Stimulated activated naive CD8-positive, alpha-beta T cell treated with anti-CD3 and anti-CD28 coated beads, Interleukin-15, amount 100 ng/mL, for 72 hours (primary cell): ENCODE measurements around the gene EGLN1.

ENCODE experiments used
- ATAC-seq: fragments of 150-1000 bp; cut with Tn5 transposase; 2 replicates; pipeline ENCODE4 v1.10.0; 2021; ENCODE audit warnings: mild to moderate bottlenecking, moderate library complexity
- DNase-seq, 2 donors: peaks; one replicate each; pipeline ENCODE4 v3.0.0; 2021 to 2022
- H3K27ac Mint-ChIP-seq, 2 donors: one replicate each; pipeline ENCODE4 v1.8.0; 2022; ENCODE audit warnings: mild to moderate bottlenecking in 2 of 2, mixed read lengths in 2 of 2, moderate library complexity in 2 of 2
- H3K27me3 Mint-ChIP-seq: one replicate; pipeline ENCODE4 v1.8.0; 2022; ENCODE audit warnings: mixed read lengths
- H3K4me1 Mint-ChIP-seq: one replicate; pipeline ENCODE4 v1.8.0; 2022; ENCODE audit warnings: mild to moderate bottlenecking, mixed read lengths
- H3K4me3 Mint-ChIP-seq, 2 donors: one replicate each; pipeline ENCODE4 v1.8.0; 2022; ENCODE audit warnings: mild to moderate bottlenecking in 2 of 2, mixed read lengths in 2 of 2, moderate library complexity in 1 of 2
- H3K9me3 Mint-ChIP-seq, 2 donors: one replicate each; pipeline ENCODE4 v1.8.0; 2022; ENCODE audit warnings: mixed read lengths in 2 of 2

Gene EGLN1

GRCh38 chr1:231393668-231394067, 28.4 kb downstream of the EGLN1 start:
- no peak overlapping the region for H3K4me3 Mint-ChIP-seq
- H3K27me3 Mint-ChIP-seq = no peaks in the 10 kb centered on the region
- no peaks in the 10 kb centered on the region for H3K9me3 Mint-ChIP-seq
- ATAC-seq (no peak), DNase-seq (no peak)
- peaks cover 53% of the 10 kb centered on the region for H3K4me1 Mint-ChIP-seq
- H3K27ac Mint-ChIP-seq = peak overlapping the region in 1 of 2 donors; percentile 5

GRCh38 chr1:231392389-231393131, 29.5 kb downstream of the EGLN1 start:
- H3K27ac Mint-ChIP-seq = no peak overlapping the region
- H3K4me1 Mint-ChIP-seq = peaks cover 59% of the 10 kb centered on the region
- DNase-seq (no peak), ATAC-seq (no peak)
- no peaks in the 10 kb centered on the region for H3K27me3 Mint-ChIP-seq
- H3K4me3 Mint-ChIP-seq = no peak overlapping the region
- H3K9me3 Mint-ChIP-seq = no peaks in the 10 kb centered on the region

- ATAC-seq (peak; percentile 86), DNase-seq (no peak)
- Mint-ChIP-seq H3K4me1 (peaks cover 41% of the 10 kb centered on the region), H3K27me3 (no peaks in the 10 kb centered on the region), H3K4me3 (peak overlapping the region in 1 of 2 donors; percentile 41), H3K27ac (no peak overlapping the region), H3K9me3 (no peaks in the 10 kb centered on the region)
Observed at GRCh38 chr1:231390071-231390470, 32.0 kb downstream of the EGLN1 start.

- Mint-ChIP-seq H3K4me1 (peaks cover 38% of the 10 kb centered on the region), H3K9me3 (no peaks in the 10 kb centered on the region), H3K4me3 (peak overlapping the region in 1 of 2 donors; percentile 7), H3K27me3 (no peaks in the 10 kb centered on the region), H3K27ac (peak overlapping the region in 1 of 2 donors; percentile 69)
- ATAC-seq (peak; percentile 87), DNase-seq (no peak)
Observed at GRCh38 chr1:231387770-231388669, 34.1 kb downstream of the EGLN1 start.

GRCh38 chr1:231386466-231386865, 35.6 kb downstream of the EGLN1 start:
- ATAC-seq = no peak
- no peak for DNase-seq

GRCh38 chr1:231385416-231385748, 36.7 kb downstream of the EGLN1 start:
- DNase-seq (no peak), ATAC-seq (no peak)
- Mint-ChIP-seq H3K9me3 (no peaks in the 10 kb centered on the region), H3K4me3 (no peak overlapping the region), H3K27me3 (no peaks in the 10 kb centered on the region), H3K27ac (no peak overlapping the region), H3K4me1 (peaks cover 24% of the 10 kb centered on the region)

More at GRCh38 chr1:231386466-231386865, 35.6 kb downstream of the EGLN1 start:
- Mint-ChIP-seq H3K9me3 (no peaks in the 10 kb centered on the region), H3K27me3 (no peaks in the 10 kb centered on the region), H3K4me3 (no peak overlapping the region), H3K27ac (no peak overlapping the region), H3K4me1 (peaks cover 32% of the 10 kb centered on the region)

GRCh38 chr1:231384696-231385415, 37.2 kb downstream of the EGLN1 start:
- DNase-seq (no peak), ATAC-seq (no peak)
- H3K9me3 Mint-ChIP-seq = no peaks in the 10 kb centered on the region
- H3K27me3 Mint-ChIP-seq = no peaks in the 10 kb centered on the region
- H3K4me3 Mint-ChIP-seq = no peak overlapping the region
- H3K4me1 Mint-ChIP-seq = peaks cover 21% of the 10 kb centered on the region
- no peak overlapping the region for H3K27ac Mint-ChIP-seq

GRCh38 chr1:231383159-231383860, 38.8 kb downstream of the EGLN1 start:
- H3K27ac Mint-ChIP-seq = no peak overlapping the region
- H3K27me3 Mint-ChIP-seq = no peaks in the 10 kb centered on the region
- ATAC-seq (no peak), DNase-seq (no peak)
- H3K4me1 Mint-ChIP-seq = peaks cover 27% of the 10 kb centered on the region
- H3K9me3 Mint-ChIP-seq = no peaks in the 10 kb centered on the region
- no peak overlapping the region for H3K4me3 Mint-ChIP-seq

- no peak for ATAC-seq
- Mint-ChIP-seq H3K4me1 (peaks cover 27% of the 10 kb centered on the region), H3K9me3 (no peaks in the 10 kb centered on the region), H3K27me3 (no peaks in the 10 kb centered on the region), H3K4me3 (no peak overlapping the region), H3K27ac (no peak overlapping the region)
- DNase-seq = no peak
Observed at GRCh38 chr1:231382426-231382825, 39.7 kb downstream of the EGLN1 start.

GRCh38 chr1:231381729-231382128, 40.4 kb downstream of the EGLN1 start:
- Mint-ChIP-seq H3K27me3 (no peaks in the 10 kb centered on the region), H3K4me3 (no peak overlapping the region), H3K27ac (no peak overlapping the region), H3K9me3 (no peaks in the 10 kb centered on the region), H3K4me1 (peaks cover 34% of the 10 kb centered on the region)
- DNase-seq = no peak
- ATAC-seq = no peak

- peak; percentile 97 for ATAC-seq
- Mint-ChIP-seq H3K4me1 (peaks cover 38% of the 10 kb centered on the region), H3K27me3 (no peaks in the 10 kb centered on the region), H3K27ac (peak overlapping the region; percentile 47 to 48), H3K9me3 (no peaks in the 10 kb centered on the region), H3K4me3 (peak overlapping the region in 1 of 2 donors; percentile 57)
- peak in 1 of 2 donors; percentile 54 for DNase-seq
Observed at GRCh38 chr1:231376875-231377549, 45.1 kb downstream of the EGLN1 start.

GRCh38 chr1:231376101-231376500, 46.0 kb downstream of the EGLN1 start:
- H3K4me1 Mint-ChIP-seq = peaks cover 38% of the 10 kb centered on the region
- H3K9me3 Mint-ChIP-seq = no peaks in the 10 kb centered on the region
- no peaks in the 10 kb centered on the region for H3K27me3 Mint-ChIP-seq
- no peak overlapping the region for H3K27ac Mint-ChIP-seq
- no peak for DNase-seq
- no peak for ATAC-seq
- no peak overlapping the region for H3K4me3 Mint-ChIP-seq

GRCh38 chr1:231374394-231374793, 47.7 kb downstream of the EGLN1 start:
- DNase-seq (no peak), ATAC-seq (no peak)
- Mint-ChIP-seq H3K4me1 (peaks cover 31% of the 10 kb centered on the region), H3K4me3 (no peak overlapping the region), H3K9me3 (no peaks in the 10 kb centered on the region), H3K27me3 (no peaks in the 10 kb centered on the region), H3K27ac (no peak overlapping the region)

GRCh38 chr1:231372501-231372900, 49.6 kb downstream of the EGLN1 start:
- H3K4me3 Mint-ChIP-seq = no peak overlapping the region
- no peak overlapping the region for H3K27ac Mint-ChIP-seq
- H3K27me3 Mint-ChIP-seq = no peaks in the 10 kb centered on the region
- ATAC-seq (no peak), DNase-seq (no peak)
- H3K4me1 Mint-ChIP-seq = peaks cover 12% of the 10 kb centered on the region
- no peaks in the 10 kb centered on the region for H3K9me3 Mint-ChIP-seq

GRCh38 chr1:231369282-231369681, 52.8 kb downstream of the EGLN1 start:
- ATAC-seq (no peak), DNase-seq (no peak)
- no peaks in the 10 kb centered on the region for H3K27me3 Mint-ChIP-seq
- H3K27ac Mint-ChIP-seq = no peak overlapping the region
- no peaks in the 10 kb centered on the region for H3K9me3 Mint-ChIP-seq
- H3K4me1 Mint-ChIP-seq = no peaks in the 10 kb centered on the region
- H3K4me3 Mint-ChIP-seq = no peak overlapping the region
